PFSK-1 (cell line): Measurements from ENCODE around the gene IKZF4.

Experiments used
- POLR2AphosphoS5 ChIP-seq: IDR thresholded peaks from 2 replicates; pipeline ENCODE4 v1.6.1; 2012; ENCODE audit warnings: low read depth, mild to moderate bottlenecking, control low read depth, low read length, moderate library complexity
- REST ChIP-seq, 2 experiments: IDR thresholded peaks; 2 replicates each; pipeline versions ENCODE4 v1.6.1 to v1.8.0; 2011 to 2012; ENCODE audit warnings: low read depth in 2 of 2, low read length in 2 of 2, control low read depth in 1 of 2, inconsistent platforms in 1 of 2, mild to moderate bottlenecking in 1 of 2, moderate library complexity in 1 of 2; ENCODE audit not compliant: insufficient read depth in 1 of 2
- SIN3A ChIP-seq: IDR thresholded peaks from 2 replicates; pipeline ENCODE4 v1.6.1; 2012; ENCODE audit warnings: mild to moderate bottlenecking, low read length, moderate library complexity, borderline replicate concordance; ENCODE audit not compliant: insufficient read depth

DNA sequence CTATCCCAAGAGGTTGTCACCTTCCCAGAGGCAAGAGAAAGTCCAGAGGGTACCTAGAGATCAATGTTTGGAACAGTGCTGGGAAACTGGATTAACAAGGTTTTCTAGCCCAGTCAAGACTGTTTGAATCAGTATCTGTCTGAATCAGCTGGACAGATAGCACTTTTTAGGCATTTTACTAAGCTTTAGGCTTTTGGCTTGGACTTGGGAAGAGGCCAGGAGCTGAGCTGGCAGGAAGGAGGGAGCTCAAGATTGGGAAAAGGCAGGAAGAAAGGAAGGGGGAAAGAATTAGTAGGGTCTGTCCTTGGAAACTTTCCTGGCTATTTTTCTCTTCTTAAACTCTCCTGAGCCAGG, 8.3 kb downstream of the IKZF4 start:
- TF ChIP-seq SIN3A: no peak
- no peak for TF ChIP-seq POLR2AphosphoS5
- no peak for TF ChIP-seq REST (IDR thresholded peaks at IDR 0.05; ENCODE audit: insufficient read depth in 1 of 2, low read depth in 2 of 2, low read length in 2 of 2)
